ENCODE results near the gene C19orf67.

The C19orf67 gene

GRCh38 chr19:14063105-14063504 lies 22.5 kb downstream of the C19orf67 start:
- TF ChIP-seq REST (IDR thresholded peaks at IDR 0.05; ENCODE audit: insufficient replicate concordance, low read depth) (no peak), CTCF (IDR thresholded peaks at IDR 0.05; ENCODE audit: insufficient read depth, low read length) (no peak), GABPA (IDR thresholded peaks at IDR 0.05; ENCODE audit: low read depth) (no peak), SPI1 (IDR thresholded peaks at IDR 0.05; ENCODE audit: borderline replicate concordance, low read depth) (no peak), POLR2AphosphoS5 (IDR thresholded peaks at IDR 0.05; ENCODE audit: low read depth) (no peak)
- no peak overlapping the region for H3K27ac ChIP-seq (replicated peaks)
- H3K27me3 ChIP-seq (ENCODE audit: insufficient read depth, poor library complexity, severe bottlenecking), result peaks cover 13% of the 10 kb centered on the region
- no peak for DNase-seq (ENCODE audit: low read depth in 1 of 2, low spot score in 1 of 2)
- no peak overlapping the region for H3K4me3 ChIP-seq (replicated peaks; ENCODE audit: insufficient read depth, low read length)

- Histone ChIP-seq H3K27ac (replicated peaks) (no peak overlapping the region), H3K4me3 (replicated peaks; ENCODE audit: insufficient read depth, low read length) (no peak overlapping the region), H3K27me3 (ENCODE audit: insufficient read depth, poor library complexity, severe bottlenecking) (peaks cover 18% of the 10 kb centered on the region)
- TF ChIP-seq SPI1 (IDR thresholded peaks at IDR 0.05; ENCODE audit: borderline replicate concordance, low read depth) (no peak), POLR2AphosphoS5 (IDR thresholded peaks at IDR 0.05; ENCODE audit: low read depth) (no peak), REST (IDR thresholded peaks at IDR 0.05; ENCODE audit: insufficient replicate concordance, low read depth) (no peak), GABPA (IDR thresholded peaks at IDR 0.05; ENCODE audit: low read depth) (no peak)
- no peak for DNase-seq (ENCODE audit: low read depth in 1 of 2, low spot score in 1 of 2)
Measured at GRCh38 chr19:14062558-14062855, 23.1 kb downstream of the C19orf67 start.

GRCh38 chr19:14061751-14062557 lies 23.6 kb downstream of the C19orf67 start, which contains the start of gene PALM3:
PALM3 (minus strand) TSS chr19:14062076; CDS start chr19:14061980, 96 bp downstream.
- H3K4me3 ChIP-seq (replicated peaks; ENCODE audit: insufficient read depth, low read length), result no peak within 1 kb of the TSS
- TF ChIP-seq POLR2AphosphoS5 (IDR thresholded peaks at IDR 0.05; ENCODE audit: low read depth) (no peak), REST (IDR thresholded peaks at IDR 0.05; ENCODE audit: insufficient replicate concordance, low read depth) (no peak), GABPA (IDR thresholded peaks at IDR 0.05; ENCODE audit: low read depth) (no peak), CTCF (IDR thresholded peaks at IDR 0.05; ENCODE audit: insufficient read depth, low read length) (no peak), SPI1 (IDR thresholded peaks at IDR 0.05; ENCODE audit: borderline replicate concordance, low read depth) (no peak)
- H3K27ac ChIP-seq (replicated peaks), result no peak within 1 kb of the TSS
- peaks cover 19% of the 10 kb centered on the region for H3K27me3 ChIP-seq (ENCODE audit: insufficient read depth, poor library complexity, severe bottlenecking)
- no peak for DNase-seq (ENCODE audit: low read depth in 1 of 2, low spot score in 1 of 2)
